Tibial nerve (tissue), 4 donors: ENCODE measurements around the gene AASDH. TPM values are rescaled to one million over a fixed set of nuclear protein-coding genes. Genes with fewer than 3 reads are reported as not detected.

Experiments
- DNase-seq, 2 donors: peaks; one replicate each; pipeline ENCODE4 v3.0.0-alpha.2; 2019; ENCODE audit warnings: low spot score in 2 of 2
- H3K27ac ChIP-seq, 4 donors: fragments of 200-600 bp; sonication (generic) in 3 of 4; one replicate each; pipeline ENCODE4 v1.5.1; 2017 to 2019; ENCODE audit warnings: mild to moderate bottlenecking in 1 of 4
- H3K27me3 ChIP-seq, 2 donors: fragments of 200-600 bp; sonication (generic) in 1 of 2; one replicate each; pipeline versions ENCODE4 v1.5.1 to v1.6.0; 2017 to 2019
- H3K36me3 ChIP-seq, 3 donors: fragments of 200-600 bp; sonication (generic); one replicate each; pipeline ENCODE4 v1.5.1; 2018 to 2019
- H3K4me1 ChIP-seq, 4 donors: fragments of 200-600 bp; sonication (generic) in 3 of 4; one replicate each; pipeline ENCODE4 v1.5.1; 2017 to 2019
- H3K4me3 ChIP-seq, 4 donors: fragments of 200-600 bp; sonication (generic) in 3 of 4; one replicate each; pipeline ENCODE4 v1.5.1; 2017 to 2019; ENCODE audit warnings: mild to moderate bottlenecking in 1 of 4, moderate library complexity in 1 of 4
- H3K9me3 ChIP-seq, 4 donors: fragments of 200-600 bp; sonication (generic) in 3 of 4; one replicate each; pipeline ENCODE4 v1.5.1; 2017 to 2019
- CTCF ChIP-seq, 5 experiments: fragments of 200-600 bp in 3 of 5; fragments of 450-650 bp in 2 of 5; sonication (generic) in 3 of 5; IDR thresholded peaks; one replicate each; pipeline ENCODE4 v1.5.1; 2016 to 2019; ENCODE audit warnings: antibody characterized with exemption in 5 of 5, mild to moderate bottlenecking in 3 of 5, moderate library complexity in 2 of 5
- EP300 ChIP-seq, 2 donors: sonication (generic); formaldehyde crosslinking; IDR thresholded peaks; one replicate each; pipeline ENCODE4 v1.6.1; 2017; ENCODE audit warnings: antibody characterized with exemption in 2 of 2, mild to moderate bottlenecking in 1 of 2
- POLR2A ChIP-seq, 2 donors: fragments of 450-650 bp; IDR thresholded peaks; one replicate each; pipeline ENCODE4 v1.6.1; 2017; ENCODE audit warnings: antibody characterized with exemption in 2 of 2, mild to moderate bottlenecking in 2 of 2, moderate library complexity in 2 of 2
- WGBS, 2 donors: methylation state at CpG; one replicate each; pipeline ENCODE4 v1.1.5; 2018; 5-methylcytosine and 5-hydroxymethylcytosine counted together
- total RNA-seq, 4 donors: library from RNA; depleted of rRNA; stranded (reverse); fragments of >200 nt; gene quantifications; one replicate each; pipeline ENCODE4 v1.1.0, GENCODE V29; 2016

AASDH gene
- total RNA-seq, 4 donors from 2014 or later = 8.4 to 15.3 (median 12.3) TPM

GRCh38 chr4:56315041-56315440, 72.2 kb downstream of the AASDH start:
- TF ChIP-seq CTCF (IDR thresholded peaks at IDR 0.05) (no peak), EP300 (IDR thresholded peaks at IDR 0.05) (no peak), POLR2A (IDR thresholded peaks at IDR 0.05) (no peak)
- H3K27me3 ChIP-seq = no peaks in the 10 kb centered on the region
- no peak overlapping the region for H3K27ac ChIP-seq
- DNase-seq = no peak
- no peak overlapping the region for H3K4me3 ChIP-seq
- peaks cover 0 to 19% (median 0%) of the 10 kb centered on the region in 3 donors for H3K36me3 ChIP-seq
- 98% methylated on average over 29 of the region's 29 CpGs for WGBS, 2 donors
- no peaks in the 10 kb centered on the region for H3K4me1 ChIP-seq
- no peaks in the 10 kb centered on the region for H3K9me3 ChIP-seq

GRCh38 chr4:56314207-56314915, 72.9 kb downstream of the AASDH start:
- Histone ChIP-seq H3K4me1 (no peaks in the 10 kb centered on the region), H3K36me3 (peaks cover 0 to 19% (median 0%) of the 10 kb centered on the region in 3 donors), H3K4me3 (no peak overlapping the region), H3K9me3 (no peaks in the 10 kb centered on the region), H3K27ac (no peak overlapping the region), H3K27me3 (no peaks in the 10 kb centered on the region)
- 94 to 96% methylated on average over 50 of the region's 50 CpGs for WGBS, 2 donors
- DNase-seq = no peak
- no peak for TF ChIP-seq POLR2A (IDR thresholded peaks at IDR 0.05)
- TF ChIP-seq CTCF (IDR thresholded peaks at IDR 0.05) = no peak
- no peak for TF ChIP-seq EP300 (IDR thresholded peaks at IDR 0.05)

- Histone ChIP-seq H3K27me3 (no peaks in the 10 kb centered on the region), H3K27ac (no peak overlapping the region), H3K36me3 (peaks cover 0 to 19% (median 0%) of the 10 kb centered on the region in 3 donors), H3K4me3 (no peak overlapping the region), H3K9me3 (no peaks in the 10 kb centered on the region), H3K4me1 (no peaks in the 10 kb centered on the region)
- no peak for TF ChIP-seq CTCF (IDR thresholded peaks at IDR 0.05)
- no peak for TF ChIP-seq POLR2A (IDR thresholded peaks at IDR 0.05)
- TF ChIP-seq EP300 (IDR thresholded peaks at IDR 0.05) = no peak
- WGBS, 2 donors = 97 to 98% methylated on average over 12 of the region's 12 CpGs
- DNase-seq = no peak
Observed at GRCh38 chr4:56313132-56313531, 74.2 kb downstream of the AASDH start.

- WGBS, 2 donors = 62 to 68% methylated on average over 7 of the region's 7 CpGs
- H3K27me3 ChIP-seq = no peaks in the 10 kb centered on the region
- H3K9me3 ChIP-seq = no peaks in the 10 kb centered on the region
- H3K4me3 ChIP-seq = no peak overlapping the region
- H3K36me3 ChIP-seq = peaks cover 0 to 19% (median 0%) of the 10 kb centered on the region in 3 donors
- H3K4me1 ChIP-seq = no peaks in the 10 kb centered on the region
- H3K27ac ChIP-seq = no peak overlapping the region
- no peak for DNase-seq
- TF ChIP-seq CTCF (IDR thresholded peaks at IDR 0.05) (no peak), POLR2A (IDR thresholded peaks at IDR 0.05) (no peak), EP300 (IDR thresholded peaks at IDR 0.05) (no peak)
Observed at GRCh38 chr4:56311299-56311975, 75.9 kb downstream of the AASDH start.
